ENCODE measurements around the gene GPR55.

DNA sequence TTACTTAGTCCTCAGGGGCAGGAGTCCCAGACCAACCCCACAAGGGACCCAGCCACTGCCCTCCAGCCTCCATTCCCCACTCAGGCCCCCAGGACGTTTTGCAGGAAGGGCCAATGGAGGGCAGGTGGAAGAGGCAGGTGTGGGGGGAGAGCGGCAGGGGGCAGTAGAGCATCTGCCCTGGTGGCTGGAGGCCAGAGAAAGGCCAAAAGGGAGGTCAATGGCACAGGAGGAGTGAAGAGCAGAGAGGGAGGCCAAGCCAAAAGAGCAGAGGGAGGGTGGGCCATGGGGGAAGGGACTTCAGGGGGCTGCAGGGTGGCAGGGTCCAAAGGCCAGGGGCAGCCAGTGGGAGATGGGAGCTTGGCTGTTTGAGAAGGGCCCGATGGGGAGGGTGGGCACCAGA lies 17.3 kb upstream of the GPR55 start:
- TF ChIP-seq CTCF (IDR thresholded peaks at IDR 0.05) (no peak), POLR2A (IDR thresholded peaks at IDR 0.05) (no peak)
